Gastrocnemius medialis (tissue), 4 donors: Measurements from ENCODE around the gene MYO3B.

ENCODE experiments used
- POLR2A ChIP-seq, 2 donors: fragments of 450-650 bp; IDR thresholded peaks; one replicate each; pipeline ENCODE4 v1.6.1; 2017; ENCODE audit warnings: antibody characterized with exemption in 2 of 2, mild to moderate bottlenecking in 2 of 2, moderate library complexity in 2 of 2
- TF ChIP-seq, protein P1 (sequence below), 5 experiments: fragments of 450-650 bp in 3 of 5; fragments of 200-600 bp in 2 of 5; sonication (generic) in 2 of 5; IDR thresholded peaks in 4 of 5; conservative IDR thresholded peaks in 1 of 5; 1 replicate in 4 of 5; 2 replicates in 1 of 5; pipeline ENCODE4 v1.5.1; 2016 to 2019; ENCODE audit warnings: antibody characterized with exemption in 5 of 5, mild to moderate bottlenecking in 3 of 5, moderate library complexity in 3 of 5

DNA sequence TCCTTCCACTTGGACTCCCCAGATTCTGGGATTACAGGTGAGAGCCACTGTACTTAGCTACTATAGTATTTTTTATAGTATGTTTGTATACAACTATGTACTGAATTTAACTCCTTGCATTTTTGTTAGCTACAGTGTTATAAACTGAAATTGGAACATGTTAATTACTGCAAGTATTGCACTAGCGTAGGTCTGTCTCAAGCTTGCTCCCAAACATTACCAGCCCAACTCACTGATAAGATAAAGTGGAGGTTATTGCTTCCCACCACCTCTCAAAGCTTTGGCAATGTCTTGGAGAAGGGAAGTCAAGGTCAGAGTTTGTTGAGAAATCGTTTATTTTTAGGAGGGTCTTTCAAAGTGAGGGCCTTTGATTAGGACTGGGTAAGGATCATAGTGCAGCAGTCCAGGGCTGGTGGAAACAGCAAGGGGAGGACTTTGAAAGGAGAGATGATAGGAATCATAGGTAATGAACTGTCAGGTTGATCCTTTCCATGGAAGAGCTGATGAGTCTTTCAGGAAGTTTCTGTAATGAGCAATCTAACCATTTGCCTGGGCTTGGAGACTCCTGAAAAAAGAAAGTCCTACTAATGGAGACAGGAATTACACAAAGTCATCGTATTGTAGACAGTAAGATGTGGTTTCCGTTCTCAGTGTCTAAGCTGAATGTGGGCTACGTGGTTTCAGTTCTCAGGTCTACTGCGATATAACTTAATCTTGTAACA lies 257.1 kb downstream of the MYO3B start:
- TF ChIP-seq POLR2A (IDR thresholded peaks at IDR 0.05): no peak
- TF ChIP-seq, protein P1, sequence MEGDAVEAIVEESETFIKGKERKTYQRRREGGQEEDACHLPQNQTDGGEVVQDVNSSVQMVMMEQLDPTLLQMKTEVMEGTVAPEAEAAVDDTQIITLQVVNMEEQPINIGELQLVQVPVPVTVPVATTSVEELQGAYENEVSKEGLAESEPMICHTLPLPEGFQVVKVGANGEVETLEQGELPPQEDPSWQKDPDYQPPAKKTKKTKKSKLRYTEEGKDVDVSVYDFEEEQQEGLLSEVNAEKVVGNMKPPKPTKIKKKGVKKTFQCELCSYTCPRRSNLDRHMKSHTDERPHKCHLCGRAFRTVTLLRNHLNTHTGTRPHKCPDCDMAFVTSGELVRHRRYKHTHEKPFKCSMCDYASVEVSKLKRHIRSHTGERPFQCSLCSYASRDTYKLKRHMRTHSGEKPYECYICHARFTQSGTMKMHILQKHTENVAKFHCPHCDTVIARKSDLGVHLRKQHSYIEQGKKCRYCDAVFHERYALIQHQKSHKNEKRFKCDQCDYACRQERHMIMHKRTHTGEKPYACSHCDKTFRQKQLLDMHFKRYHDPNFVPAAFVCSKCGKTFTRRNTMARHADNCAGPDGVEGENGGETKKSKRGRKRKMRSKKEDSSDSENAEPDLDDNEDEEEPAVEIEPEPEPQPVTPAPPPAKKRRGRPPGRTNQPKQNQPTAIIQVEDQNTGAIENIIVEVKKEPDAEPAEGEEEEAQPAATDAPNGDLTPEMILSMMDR (IDR thresholded peaks at IDR 0.05 in 4 of 5, conservative IDR thresholded peaks at IDR 0.05 in 1 of 5): no peak
